Gastrocnemius medialis (tissue), 4 donors: ENCODE results near the gene ADAM22.

Experiments used
- POLR2A ChIP-seq, 2 donors: fragments of 450-650 bp; IDR thresholded peaks; one replicate each; pipeline ENCODE4 v1.6.1; 2017; ENCODE audit warnings: antibody characterized with exemption in 2 of 2, mild to moderate bottlenecking in 2 of 2, moderate library complexity in 2 of 2
- TF ChIP-seq, protein P1 (sequence below), 5 experiments: fragments of 450-650 bp in 3 of 5; fragments of 200-600 bp in 2 of 5; sonication (generic) in 2 of 5; IDR thresholded peaks in 4 of 5; conservative IDR thresholded peaks in 1 of 5; 1 replicate in 4 of 5; 2 replicates in 1 of 5; pipeline ENCODE4 v1.5.1; 2016 to 2019; ENCODE audit warnings: antibody characterized with exemption in 5 of 5, mild to moderate bottlenecking in 3 of 5, moderate library complexity in 3 of 5

DNA sequence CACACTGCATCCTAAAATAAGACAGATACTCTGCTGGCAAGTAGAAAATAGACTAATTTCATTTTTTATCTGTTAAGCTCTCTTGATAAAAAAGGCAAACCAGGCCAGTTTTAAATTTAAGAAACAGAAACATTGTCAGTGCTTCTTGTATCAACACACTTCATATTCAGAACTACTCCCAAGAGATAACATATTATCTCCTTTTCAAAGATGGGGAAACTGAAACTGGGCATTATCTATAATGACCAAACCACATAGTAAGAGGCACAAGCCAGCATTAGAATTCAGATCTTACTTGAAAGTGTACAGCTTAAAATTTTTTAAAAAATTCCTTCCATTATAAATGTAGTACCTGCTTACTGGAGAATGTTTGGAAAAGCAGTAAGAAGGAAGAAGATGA, 271.1 kb downstream of the ADAM22 start:
- TF ChIP-seq, protein P1, sequence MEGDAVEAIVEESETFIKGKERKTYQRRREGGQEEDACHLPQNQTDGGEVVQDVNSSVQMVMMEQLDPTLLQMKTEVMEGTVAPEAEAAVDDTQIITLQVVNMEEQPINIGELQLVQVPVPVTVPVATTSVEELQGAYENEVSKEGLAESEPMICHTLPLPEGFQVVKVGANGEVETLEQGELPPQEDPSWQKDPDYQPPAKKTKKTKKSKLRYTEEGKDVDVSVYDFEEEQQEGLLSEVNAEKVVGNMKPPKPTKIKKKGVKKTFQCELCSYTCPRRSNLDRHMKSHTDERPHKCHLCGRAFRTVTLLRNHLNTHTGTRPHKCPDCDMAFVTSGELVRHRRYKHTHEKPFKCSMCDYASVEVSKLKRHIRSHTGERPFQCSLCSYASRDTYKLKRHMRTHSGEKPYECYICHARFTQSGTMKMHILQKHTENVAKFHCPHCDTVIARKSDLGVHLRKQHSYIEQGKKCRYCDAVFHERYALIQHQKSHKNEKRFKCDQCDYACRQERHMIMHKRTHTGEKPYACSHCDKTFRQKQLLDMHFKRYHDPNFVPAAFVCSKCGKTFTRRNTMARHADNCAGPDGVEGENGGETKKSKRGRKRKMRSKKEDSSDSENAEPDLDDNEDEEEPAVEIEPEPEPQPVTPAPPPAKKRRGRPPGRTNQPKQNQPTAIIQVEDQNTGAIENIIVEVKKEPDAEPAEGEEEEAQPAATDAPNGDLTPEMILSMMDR (IDR thresholded peaks at IDR 0.05 in 4 of 5, conservative IDR thresholded peaks at IDR 0.05 in 1 of 5), result no peak
- TF ChIP-seq POLR2A (IDR thresholded peaks at IDR 0.05), result no peak
